Prostate gland (tissue), 2 donors: ENCODE results near the gene MBD3. TPM values are rescaled to one million over a fixed set of nuclear protein-coding genes. Genes with fewer than 3 reads are reported as not detected.

Experiments used
- DNase-seq: peaks from one replicate; pipeline ENCODE4 v3.0.0-alpha.2; 2019; ENCODE audit warnings: low spot score
- H3K27ac ChIP-seq, 2 donors: fragments of 200-600 bp; sonication (generic); 2 replicates each; pipeline ENCODE4 v1.5.1; 2017 to 2019
- H3K27me3 ChIP-seq: fragments of 200-600 bp; sonication (generic); replicated peaks from 2 replicates; pipeline ENCODE4 v1.5.1; 2019; ENCODE audit not compliant: insufficient read depth
- H3K36me3 ChIP-seq, 2 donors: fragments of 200-600 bp; sonication (generic); 1 replicate in 1 of 2; 2 replicates in 1 of 2; pipeline versions ENCODE4 v1.5.1 to v1.8.1; 2017 to 2019
- H3K4me1 ChIP-seq: fragments of 200-600 bp; sonication (generic); replicated peaks from 2 replicates; pipeline ENCODE4 v1.5.1; 2019
- H3K4me3 ChIP-seq, 2 donors: fragments of 200-600 bp; sonication (generic); 2 replicates each; pipeline ENCODE4 v1.5.1; 2017 to 2019
- H3K9me3 ChIP-seq: fragments of 200-600 bp; sonication (generic); 2 replicates; pipeline ENCODE4 v1.5.1; 2017
- POLR2A ChIP-seq: fragments of 450-650 bp; IDR thresholded peaks from one replicate; pipeline ENCODE4 v1.6.1; 2016; ENCODE audit warnings: antibody characterized with exemption, mild to moderate bottlenecking
- POLR2AphosphoS5 ChIP-seq: sonication (generic); formaldehyde crosslinking; IDR thresholded peaks from one replicate; pipeline ENCODE4 v1.6.1; 2017; ENCODE audit warnings: antibody characterized with exemption
- WGBS: methylation state at CpG from one replicate; pipeline ENCODE4 v1.1.5; 2018; 5-methylcytosine and 5-hydroxymethylcytosine counted together
- intact Hi-C: fragments of 100-400 bp; cut with DNase I; formaldehyde crosslinking; loops from one replicate; pipeline ENCODE4 v1.14.2; 2022
- total RNA-seq, 2 donors: library from RNA; depleted of rRNA; stranded (reverse); fragments of >200 nt; gene quantifications; one replicate each; pipeline ENCODE4 v1.1.0, GENCODE V29; 2016
- TF ChIP-seq, protein P1 (sequence below), 4 experiments: fragments of 200-600 bp in 2 of 4; fragments of 450-650 bp in 2 of 4; sonication (generic) in 2 of 4; IDR thresholded peaks; 1 replicate in 3 of 4; 2 replicates in 1 of 4; pipeline ENCODE4 v1.5.1; 2016 to 2019; ENCODE audit warnings: antibody characterized with exemption in 4 of 4, mild to moderate bottlenecking in 2 of 4, moderate library complexity in 2 of 4

Gene MBD3
- total RNA-seq, 2 donors from 2014 or later = 100 to 166 TPM

DNA sequence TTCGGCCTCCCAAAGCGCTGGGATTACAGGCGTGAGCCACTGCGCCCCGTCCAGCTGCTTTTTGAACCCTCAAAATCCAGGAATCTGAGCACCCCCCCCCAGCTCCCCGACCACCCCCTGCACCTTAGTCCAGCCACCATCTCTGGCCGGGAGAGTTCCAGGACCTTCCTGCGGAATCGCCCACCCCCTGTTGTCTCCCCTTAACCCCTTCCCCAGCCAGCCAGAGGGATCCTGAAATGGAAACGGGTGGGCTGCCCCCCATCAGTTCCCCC, 772 bp upstream of the MBD3 start:
- Histone ChIP-seq H3K4me1 (peaks cover 6% of the 10 kb centered on the region), H3K27ac (peak overlapping the region; percentile 79 to 95), H3K36me3 (peaks cover 11 to 13% of the 10 kb centered on the region in 2 donors), H3K4me3 (peak overlapping the region; percentile 53 to 74), H3K27me3 (no peaks in the 10 kb centered on the region), H3K9me3 (no peaks in the 10 kb centered on the region)
- DNase-seq = no peak
- no peak for TF ChIP-seq POLR2A
- TF ChIP-seq, protein P1, sequence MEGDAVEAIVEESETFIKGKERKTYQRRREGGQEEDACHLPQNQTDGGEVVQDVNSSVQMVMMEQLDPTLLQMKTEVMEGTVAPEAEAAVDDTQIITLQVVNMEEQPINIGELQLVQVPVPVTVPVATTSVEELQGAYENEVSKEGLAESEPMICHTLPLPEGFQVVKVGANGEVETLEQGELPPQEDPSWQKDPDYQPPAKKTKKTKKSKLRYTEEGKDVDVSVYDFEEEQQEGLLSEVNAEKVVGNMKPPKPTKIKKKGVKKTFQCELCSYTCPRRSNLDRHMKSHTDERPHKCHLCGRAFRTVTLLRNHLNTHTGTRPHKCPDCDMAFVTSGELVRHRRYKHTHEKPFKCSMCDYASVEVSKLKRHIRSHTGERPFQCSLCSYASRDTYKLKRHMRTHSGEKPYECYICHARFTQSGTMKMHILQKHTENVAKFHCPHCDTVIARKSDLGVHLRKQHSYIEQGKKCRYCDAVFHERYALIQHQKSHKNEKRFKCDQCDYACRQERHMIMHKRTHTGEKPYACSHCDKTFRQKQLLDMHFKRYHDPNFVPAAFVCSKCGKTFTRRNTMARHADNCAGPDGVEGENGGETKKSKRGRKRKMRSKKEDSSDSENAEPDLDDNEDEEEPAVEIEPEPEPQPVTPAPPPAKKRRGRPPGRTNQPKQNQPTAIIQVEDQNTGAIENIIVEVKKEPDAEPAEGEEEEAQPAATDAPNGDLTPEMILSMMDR (IDR thresholded peaks at IDR 0.05) = no peak
- no peak for TF ChIP-seq POLR2AphosphoS5
- 43% methylated on average over 10 of the region's 10 CpGs for WGBS
- intact Hi-C loops = no loop called here

DNA sequence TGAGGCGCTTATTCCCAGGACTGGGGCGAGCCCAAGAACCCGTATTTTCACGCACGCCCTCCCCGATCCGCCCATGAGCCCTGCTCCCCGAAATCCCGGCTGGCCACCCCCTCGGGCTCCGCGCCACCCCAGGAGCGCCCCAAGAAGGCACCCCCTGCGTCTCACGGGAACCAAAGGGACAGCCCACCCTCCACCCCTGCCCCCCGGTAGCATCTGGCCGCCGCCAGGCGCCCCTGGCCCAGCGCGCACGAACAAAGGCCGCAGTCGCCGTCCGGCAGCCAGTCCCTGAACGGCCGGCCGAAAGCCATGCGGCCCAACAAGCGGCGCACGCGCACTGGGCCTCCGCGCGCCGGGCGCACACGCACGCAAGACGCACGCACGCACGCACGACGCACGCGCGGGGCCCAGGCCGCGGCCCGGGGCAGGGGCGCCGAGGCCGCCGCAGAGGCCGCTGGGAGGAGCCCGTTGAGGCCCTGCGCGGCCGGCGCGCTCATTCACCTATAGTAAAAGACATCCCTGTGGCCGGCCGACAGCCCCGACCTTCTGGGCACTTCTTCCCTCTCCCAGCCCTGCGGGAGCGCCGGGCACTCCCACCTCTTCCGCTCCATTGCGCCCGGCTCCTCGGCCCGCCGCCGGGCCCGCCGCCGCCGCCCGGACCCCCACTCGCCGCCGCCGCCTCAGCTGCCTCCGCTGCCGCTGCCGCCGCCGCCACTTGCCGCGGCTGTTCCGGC, 476 bp downstream of the MBD3 start:
- intact Hi-C loops = no loop called here
- H3K27ac ChIP-seq = peak overlapping the region; percentile 88 to 95
- TF ChIP-seq POLR2A (peak; percentile 42), POLR2AphosphoS5 (peak; percentile 46)
- TF ChIP-seq, protein P1 (IDR thresholded peaks at IDR 0.05) = no peak
- H3K27me3 ChIP-seq = no peaks in the 10 kb centered on the region
- H3K4me3 ChIP-seq = peak overlapping the region; percentile 53 to 74
- H3K9me3 ChIP-seq = no peaks in the 10 kb centered on the region
- peak; percentile 70 for DNase-seq
- H3K4me1 ChIP-seq = peaks cover 6% of the 10 kb centered on the region
- WGBS = under 1% methylated on average over 59 of the region's 94 CpGs
- H3K36me3 ChIP-seq = peaks cover 1 to 3% of the 10 kb centered on the region in 2 donors

DNA sequence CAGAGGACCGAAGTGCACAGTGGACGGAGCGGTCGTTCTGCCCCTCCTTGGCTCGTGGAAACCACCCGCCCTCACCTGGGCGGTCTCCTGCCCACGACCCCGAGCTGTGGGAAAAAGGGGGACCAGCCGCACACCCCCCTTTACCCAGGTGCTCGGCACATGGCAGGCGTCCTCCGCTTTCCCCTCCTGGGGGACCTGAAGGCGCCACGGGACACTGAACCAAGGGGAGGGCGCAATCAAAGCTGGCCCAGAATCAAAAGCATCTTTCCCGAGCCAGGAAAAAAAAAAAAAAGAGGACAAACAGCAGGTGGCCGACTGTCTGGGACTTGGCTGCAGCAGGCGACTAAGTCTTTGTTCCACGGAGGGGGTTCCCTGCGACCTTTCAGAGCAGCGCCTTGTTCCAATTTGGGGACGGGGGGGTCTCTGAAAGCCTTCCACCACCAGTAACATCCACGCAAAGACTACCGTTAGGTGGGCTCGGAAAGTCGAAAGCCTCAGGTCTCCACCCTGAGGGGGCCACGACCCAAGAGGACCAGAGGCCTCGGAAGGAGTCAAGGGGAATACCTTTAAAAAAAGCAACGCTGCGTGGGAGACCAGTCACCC, 1.1 kb downstream of the MBD3 start:
- DNase-seq = no peak
- Histone ChIP-seq H3K4me1 (peaks cover 6% of the 10 kb centered on the region), H3K36me3 (no peaks in the 10 kb centered on the region), H3K9me3 (no peaks in the 10 kb centered on the region), H3K27ac (peak overlapping the region; percentile 88 to 95), H3K27me3 (no peaks in the 10 kb centered on the region), H3K4me3 (peak overlapping the region; percentile 53 to 74)
- intact Hi-C loops = no loop called here
- WGBS = 1% methylated on average over 29 of the region's 31 CpGs
- no peak for TF ChIP-seq POLR2AphosphoS5
- no peak for TF ChIP-seq POLR2A
- TF ChIP-seq, protein P1 (IDR thresholded peaks at IDR 0.05) = no peak

DNA sequence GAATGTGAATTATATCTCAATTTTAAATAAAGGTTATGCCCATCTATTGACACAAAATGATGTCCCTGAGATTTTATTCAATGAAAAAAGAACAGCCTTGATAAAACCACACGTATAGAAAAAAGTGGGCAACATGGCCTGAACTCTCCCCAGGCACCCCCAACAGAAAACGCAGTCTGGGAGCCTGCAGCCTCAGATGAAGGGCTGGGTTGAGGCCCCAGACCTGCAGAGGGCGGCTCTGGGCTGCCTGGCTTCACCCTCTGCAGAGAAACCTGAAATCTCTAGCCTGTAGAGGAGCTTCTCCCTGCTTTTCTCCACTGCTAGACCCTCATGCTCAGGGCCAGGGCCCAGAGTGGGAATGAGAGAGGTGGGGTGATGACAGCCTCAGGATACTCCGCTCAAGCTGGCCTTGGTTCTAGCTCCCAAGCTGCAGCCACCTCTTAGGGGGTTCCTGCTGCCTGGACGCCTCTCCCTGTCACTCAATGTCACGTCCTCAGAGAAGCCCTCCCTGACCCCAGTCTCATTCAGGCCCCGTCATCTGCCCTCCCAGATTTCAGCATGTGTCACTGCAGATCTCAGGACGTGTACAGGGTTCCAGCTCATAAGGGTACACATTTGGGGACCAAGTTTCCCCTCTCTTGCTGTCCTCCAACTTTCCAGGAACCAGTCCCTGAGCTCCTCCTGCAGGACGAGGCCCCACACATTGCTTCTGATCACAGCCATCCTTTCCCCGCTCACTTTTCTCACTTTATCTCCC, 1.8 kb downstream of the MBD3 start:
- Histone ChIP-seq H3K9me3 (no peaks in the 10 kb centered on the region), H3K27me3 (no peaks in the 10 kb centered on the region), H3K4me1 (peaks cover 6% of the 10 kb centered on the region), H3K36me3 (no peaks in the 10 kb centered on the region), H3K4me3 (peak overlapping the region; percentile 53 to 74), H3K27ac (peak overlapping the region in 1 of 2 donors; percentile 88)
- TF ChIP-seq POLR2AphosphoS5 (no peak), POLR2A (no peak)
- TF ChIP-seq, protein P1 (IDR thresholded peaks at IDR 0.05) = no peak
- intact Hi-C loops = no loop called here
- no peak for DNase-seq
- 24% methylated on average over 10 of the region's 10 CpGs for WGBS
